GM18867 (cell line): ENCODE results near the gene COA1.
"Not testable (repeated sequence)": the region's sequence is repeated elsewhere in the genome, so short reads cannot be mapped to it uniquely, and the experiment has no call there.

ENCODE experiments used
- ATAC-seq: cut with Tn5 transposase; IDR thresholded peaks from one replicate; pipeline ENCODE4 v1.9.1; 2021; ENCODE audit warnings: mild to moderate bottlenecking, moderate library complexity; ENCODE audit not compliant: unreplicated experiment

COA1 gene

GRCh38 chr7:43731494-43731893 is 2.2 kb upstream of the COA1 start:
- ATAC-seq, result not testable (repeated sequence)

GRCh38 chr7:43729924-43730248 is 563 bp upstream of the COA1 start:
- peak; percentile 24 for ATAC-seq

GRCh38 chr7:43727494-43727893 is 1.8 kb downstream of the COA1 start:
- ATAC-seq, result no peak

GRCh38 chr7:43727003-43727402 is 2.3 kb downstream of the COA1 start:
- no peak for ATAC-seq

- ATAC-seq, result no peak
Measured at GRCh38 chr7:43726466-43726865, 2.9 kb downstream of the COA1 start.

GRCh38 chr7:43725251-43725650 is 4.1 kb downstream of the COA1 start:
- no peak for ATAC-seq

- no peak for ATAC-seq
Measured at GRCh38 chr7:43723007-43723341, 6.3 kb downstream of the COA1 start.

GRCh38 chr7:43721193-43721806 is 8.0 kb downstream of the COA1 start:
- ATAC-seq, result no peak

- ATAC-seq, result no peak
Measured at GRCh38 chr7:43716598-43716997, 12.7 kb downstream of the COA1 start.

- ATAC-seq, result not testable (repeated sequence)
Measured at GRCh38 chr7:43715966-43716365, 13.4 kb downstream of the COA1 start.

- ATAC-seq, result no peak
Measured at GRCh38 chr7:43711503-43711902, 17.8 kb downstream of the COA1 start.

- ATAC-seq, result not testable (repeated sequence)
Measured at GRCh38 chr7:43708055-43708454, 21.3 kb downstream of the COA1 start.

- ATAC-seq, result no peak
Measured at GRCh38 chr7:43703573-43703972, 25.8 kb downstream of the COA1 start.

GRCh38 chr7:43702974-43703373 is 26.3 kb downstream of the COA1 start:
- no peak for ATAC-seq

GRCh38 chr7:43701929-43702328 is 27.4 kb downstream of the COA1 start:
- ATAC-seq, result no peak

GRCh38 chr7:43701500-43701854 is 27.8 kb downstream of the COA1 start:
- ATAC-seq, result no peak

GRCh38 chr7:43700646-43701499 is 28.4 kb downstream of the COA1 start:
- no peak for ATAC-seq

- ATAC-seq, result no peak
Measured at GRCh38 chr7:43700059-43700501, 29.2 kb downstream of the COA1 start.

GRCh38 chr7:43698460-43699255 is 30.7 kb downstream of the COA1 start:
- no peak for ATAC-seq

GRCh38 chr7:43697690-43698089 is 31.6 kb downstream of the COA1 start:
- ATAC-seq, result no peak

GRCh38 chr7:43695365-43695764 is 34.0 kb downstream of the COA1 start:
- no peak for ATAC-seq

- ATAC-seq, result no peak
Measured at GRCh38 chr7:43694399-43694748, 34.9 kb downstream of the COA1 start.
